Progenitor cell of endocrine pancreas (in vitro differentiated cells): ENCODE results near the gene PRSS2. TPM values are rescaled to one million over a fixed set of nuclear protein-coding genes. Genes with fewer than 3 reads are reported as not detected.

Experiments used
- DNase-seq: peaks from one replicate; pipeline ENCODE4 v3.0.0; 2021; ENCODE audit warnings: low spot score; ENCODE audit not compliant: unreplicated experiment
- H3K27ac Mint-ChIP-seq: 2 replicates; pipeline ENCODE4 v1.8.0; 2021; ENCODE audit warnings: mild to moderate bottlenecking, moderate library complexity, mixed read lengths
- H3K27me3 Mint-ChIP-seq: 2 replicates; pipeline ENCODE4 v1.8.0; 2021; ENCODE audit warnings: mixed read lengths
- H3K36me3 Mint-ChIP-seq: 2 replicates; pipeline ENCODE4 v1.8.0; 2022; ENCODE audit warnings: mixed read lengths; ENCODE audit not compliant: insufficient read depth
- H3K4me1 Mint-ChIP-seq: 2 replicates; pipeline ENCODE4 v1.8.0; 2021; ENCODE audit warnings: low read depth, mixed read lengths
- H3K4me3 Mint-ChIP-seq: 2 replicates; pipeline ENCODE4 v1.8.0; 2021; ENCODE audit warnings: low read depth, mild to moderate bottlenecking, moderate library complexity, mixed read lengths
- H3K9me3 Mint-ChIP-seq: 2 replicates; pipeline ENCODE4 v1.8.0; 2021; ENCODE audit warnings: low read depth, mixed read lengths
- total RNA-seq: library from RNA; stranded (reverse); gene quantifications from 2 replicates; pipeline ENCODE4 v1.2.1, GENCODE V29; 2021
- TF ChIP-seq, protein P1 (sequence below): fragments of 200-600 bp; sonication (generic); IDR thresholded peaks from one replicate; pipeline ENCODE4 v1.5.0; 2021; ENCODE audit warnings: antibody characterized with exemption, mild to moderate bottlenecking; ENCODE audit not compliant: unreplicated experiment

The PRSS2 gene
- total RNA-seq, 1 donor from 2014 or later: 5.3 TPM

- H3K36me3 Mint-ChIP-seq: no peaks in the 10 kb centered on the region
- H3K4me3 Mint-ChIP-seq: no peak overlapping the region
- H3K4me1 Mint-ChIP-seq: peaks cover 22% of the 10 kb centered on the region
- DNase-seq: no peak
- H3K9me3 Mint-ChIP-seq: no peaks in the 10 kb centered on the region
- TF ChIP-seq, protein P1, sequence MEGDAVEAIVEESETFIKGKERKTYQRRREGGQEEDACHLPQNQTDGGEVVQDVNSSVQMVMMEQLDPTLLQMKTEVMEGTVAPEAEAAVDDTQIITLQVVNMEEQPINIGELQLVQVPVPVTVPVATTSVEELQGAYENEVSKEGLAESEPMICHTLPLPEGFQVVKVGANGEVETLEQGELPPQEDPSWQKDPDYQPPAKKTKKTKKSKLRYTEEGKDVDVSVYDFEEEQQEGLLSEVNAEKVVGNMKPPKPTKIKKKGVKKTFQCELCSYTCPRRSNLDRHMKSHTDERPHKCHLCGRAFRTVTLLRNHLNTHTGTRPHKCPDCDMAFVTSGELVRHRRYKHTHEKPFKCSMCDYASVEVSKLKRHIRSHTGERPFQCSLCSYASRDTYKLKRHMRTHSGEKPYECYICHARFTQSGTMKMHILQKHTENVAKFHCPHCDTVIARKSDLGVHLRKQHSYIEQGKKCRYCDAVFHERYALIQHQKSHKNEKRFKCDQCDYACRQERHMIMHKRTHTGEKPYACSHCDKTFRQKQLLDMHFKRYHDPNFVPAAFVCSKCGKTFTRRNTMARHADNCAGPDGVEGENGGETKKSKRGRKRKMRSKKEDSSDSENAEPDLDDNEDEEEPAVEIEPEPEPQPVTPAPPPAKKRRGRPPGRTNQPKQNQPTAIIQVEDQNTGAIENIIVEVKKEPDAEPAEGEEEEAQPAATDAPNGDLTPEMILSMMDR: peak; percentile 66
- peak overlapping the region; percentile 79 for H3K27ac Mint-ChIP-seq
- H3K27me3 Mint-ChIP-seq: peaks cover 31% of the 10 kb centered on the region
These were observed 40.5 kb downstream of the PRSS2 start for GRCh38 chr7:142811154-142811737.

DNA sequence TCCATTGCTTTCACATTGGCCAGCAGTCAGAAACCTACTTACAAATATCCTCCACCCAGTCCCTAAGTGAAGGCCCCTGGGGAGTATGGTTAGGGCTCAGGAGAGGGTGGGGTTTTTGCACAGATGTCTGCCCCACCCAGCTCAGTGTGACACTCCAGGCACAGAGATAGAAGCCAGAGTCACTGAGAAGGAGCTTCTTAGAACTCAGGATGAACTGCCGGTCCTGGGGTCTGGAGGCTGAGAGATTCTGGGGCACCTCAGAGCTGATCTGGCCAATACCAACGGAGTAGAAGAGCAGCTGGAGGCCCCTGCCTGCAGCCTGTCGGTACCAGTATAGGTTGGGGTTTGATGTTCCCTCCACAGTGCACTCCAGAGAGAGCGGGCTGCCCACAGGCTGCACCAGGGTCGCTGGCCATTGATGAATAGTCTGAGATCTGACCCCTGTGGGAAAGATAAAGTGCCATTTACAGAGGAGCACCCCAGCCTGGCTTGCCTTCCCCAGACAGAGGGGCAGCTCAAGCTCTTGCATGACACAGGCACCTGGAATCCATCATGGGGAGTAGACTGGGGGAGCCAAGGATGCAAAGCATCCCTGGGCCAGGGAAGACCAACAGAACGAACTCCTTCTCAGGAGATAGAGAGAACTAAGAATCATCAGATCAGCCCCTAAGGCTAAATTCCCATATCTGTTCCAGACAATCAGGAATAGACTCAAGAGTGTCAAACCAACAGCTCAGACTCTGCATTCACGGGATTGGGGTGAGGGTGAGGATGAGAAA lies 41.9 kb downstream of the PRSS2 start:
- H3K4me1 Mint-ChIP-seq: peaks cover 22% of the 10 kb centered on the region
- no peak overlapping the region for H3K4me3 Mint-ChIP-seq
- peak overlapping the region; percentile 58 for H3K27ac Mint-ChIP-seq
- no peaks in the 10 kb centered on the region for H3K9me3 Mint-ChIP-seq
- peaks cover 31% of the 10 kb centered on the region for H3K27me3 Mint-ChIP-seq
- DNase-seq: no peak
- no peaks in the 10 kb centered on the region for H3K36me3 Mint-ChIP-seq
- TF ChIP-seq, protein P1: no peak

GRCh38 chr7:142813226-142813625 lies 42.5 kb downstream of the PRSS2 start:
- peaks cover 25% of the 10 kb centered on the region for H3K27me3 Mint-ChIP-seq
- TF ChIP-seq, protein P1: no peak
- DNase-seq: no peak
- no peak overlapping the region for H3K4me3 Mint-ChIP-seq
- peak overlapping the region; percentile 50 for H3K27ac Mint-ChIP-seq
- no peaks in the 10 kb centered on the region for H3K9me3 Mint-ChIP-seq
- peaks cover 19% of the 10 kb centered on the region for H3K4me1 Mint-ChIP-seq
- H3K36me3 Mint-ChIP-seq: no peaks in the 10 kb centered on the region

DNA sequence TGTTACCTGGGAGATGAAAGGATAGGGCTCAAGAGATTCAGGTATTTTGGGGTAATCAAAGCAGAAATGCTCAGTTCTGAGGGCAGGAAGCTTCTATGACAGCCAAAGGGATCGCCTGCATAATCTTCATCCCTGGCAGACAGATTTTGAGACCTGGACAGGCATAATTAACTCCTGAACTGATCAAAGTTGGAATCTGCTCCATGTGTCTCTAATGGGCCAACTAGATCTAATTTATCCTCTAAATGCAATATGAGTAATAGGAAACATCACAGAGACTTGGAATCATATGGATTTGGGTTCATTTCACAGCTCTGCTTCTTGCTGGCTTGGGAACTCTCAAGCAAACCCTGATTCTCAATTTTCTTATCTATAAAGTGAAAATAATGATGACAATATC lies 42.9 kb downstream of the PRSS2 start:
- Mint-ChIP-seq H3K36me3 (no peaks in the 10 kb centered on the region), H3K27ac (peak overlapping the region; percentile 50), H3K9me3 (no peaks in the 10 kb centered on the region), H3K4me3 (no peak overlapping the region), H3K27me3 (peaks cover 22% of the 10 kb centered on the region), H3K4me1 (peaks cover 19% of the 10 kb centered on the region)
- TF ChIP-seq, protein P1: no peak
- DNase-seq: no peak

DNA sequence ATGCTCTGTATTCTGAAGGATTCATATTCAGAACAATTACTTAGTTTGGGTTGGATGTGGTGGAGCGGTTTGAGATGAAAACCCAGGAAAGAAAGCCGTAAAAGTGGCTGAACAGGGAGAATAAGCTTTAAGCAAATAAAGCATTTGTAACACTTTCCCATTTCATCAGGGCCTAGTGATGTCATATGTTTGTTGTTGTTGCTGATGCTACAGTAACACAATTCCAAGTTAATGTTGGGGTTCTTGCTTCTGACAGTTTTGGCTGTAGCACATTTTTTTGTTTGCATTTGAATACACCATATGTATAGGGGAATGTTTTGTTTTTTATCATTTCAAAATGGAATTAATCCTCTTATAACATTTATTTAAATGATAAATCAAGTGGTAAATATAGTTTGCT lies 43.7 kb downstream of the PRSS2 start:
- TF ChIP-seq, protein P1: no peak

More for the DNA sequence above, 43.7 kb downstream of the PRSS2 start:
- Mint-ChIP-seq H3K36me3 (no peaks in the 10 kb centered on the region), H3K4me1 (peaks cover 19% of the 10 kb centered on the region), H3K9me3 (no peaks in the 10 kb centered on the region), H3K27me3 (peaks cover 24% of the 10 kb centered on the region), H3K27ac (no peak overlapping the region), H3K4me3 (no peak overlapping the region)
- DNase-seq: no peak
